HepG2 (cell line): Measurements from ENCODE around the gene MBD5. TPM values are rescaled to one million over a fixed set of nuclear protein-coding genes. Genes with fewer than 3 reads are reported as not detected.
A peak's percentile ranks its signal among the peaks of the same experiment; 100 is the strongest.

ENCODE experiments used
- ADNP ChIP-seq: sonication (generic); formaldehyde crosslinking; IDR thresholded peaks from 2 replicates; pipeline ENCODE4 v1.4.0; 2020; ENCODE audit warnings: missing genetic modification reagents
- ARID4A ChIP-seq: sonication (generic); formaldehyde crosslinking; IDR thresholded peaks from 2 replicates; pipeline ENCODE4 v1.5.0; 2020; ENCODE audit warnings: mild to moderate bottlenecking, missing genetic modification reagents, borderline replicate concordance
- CENPX ChIP-seq: sonication (generic); formaldehyde crosslinking; IDR thresholded peaks from 2 replicates; pipeline ENCODE4 v1.9.0; 2021; ENCODE audit warnings: mild to moderate bottlenecking, missing genetic modification reagents, moderate library complexity
- CERS6 ChIP-seq: sonication (generic); formaldehyde crosslinking; IDR thresholded peaks from 2 replicates; pipeline ENCODE4 v1.5.0; 2020; ENCODE audit warnings: missing genetic modification reagents
- ERF ChIP-seq: IDR thresholded peaks from 2 replicates; pipeline ENCODE4 v1.6.1; 2018; ENCODE audit warnings: missing biosample characterization, missing genetic modification reagents
- FOXK1 ChIP-seq: sonication (generic); formaldehyde crosslinking; IDR thresholded peaks from 2 replicates; pipeline ENCODE4 v1.4.0; 2020; ENCODE audit warnings: low read depth, missing genetic modification reagents, borderline replicate concordance
- HDAC6 ChIP-seq: fragments of 200-600 bp; sonication (generic); IDR thresholded peaks from 2 replicates; pipeline ENCODE4 v1.7.0; 2017; ENCODE audit warnings: mild to moderate bottlenecking, antibody characterized with exemption, low read length, low read depth
- HOXA7 ChIP-seq: sonication (generic); formaldehyde crosslinking; IDR thresholded peaks from 2 replicates; pipeline ENCODE4 v1.8.1; 2022; ENCODE audit warnings: mild to moderate bottlenecking, missing genetic modification reagents, moderate library complexity
- ISL2 ChIP-seq: sonication (generic); formaldehyde crosslinking; IDR thresholded peaks from 2 replicates; pipeline ENCODE4 v1.5.0; 2020; ENCODE audit warnings: missing genetic modification reagents
- KDM5B ChIP-seq: sonication (generic); formaldehyde crosslinking; IDR thresholded peaks from 2 replicates; pipeline ENCODE4 v1.4.0; 2020; ENCODE audit warnings: missing genetic modification reagents, mild to moderate bottlenecking, borderline replicate concordance
- PAF1 ChIP-seq: IDR thresholded peaks from 2 replicates; pipeline ENCODE4 v1.6.1; 2016; ENCODE audit warnings: missing genetic modification reagents, missing compliant biosample characterization
- PBX2 ChIP-seq: IDR thresholded peaks from 2 replicates; pipeline ENCODE4 v1.6.1; 2016; ENCODE audit warnings: control low read depth
- RXRA ChIP-seq: sonication (generic); formaldehyde crosslinking; IDR thresholded peaks from 2 replicates; pipeline ENCODE4 v1.5.1; 2020; ENCODE audit warnings: missing genetic modification reagents
- SPEN ChIP-seq: sonication (generic); formaldehyde crosslinking; IDR thresholded peaks from 2 replicates; pipeline ENCODE4 v1.5.1; 2020; ENCODE audit warnings: low read depth, mild to moderate bottlenecking, missing genetic modification reagents
- ZHX1 ChIP-seq: sonication (generic); formaldehyde crosslinking; IDR thresholded peaks from 2 replicates; pipeline ENCODE4 v1.8.1; 2022; ENCODE audit warnings: low read depth, mild to moderate bottlenecking, missing genetic modification reagents
- ZNF121 ChIP-seq: sonication (generic); formaldehyde crosslinking; IDR thresholded peaks from 2 replicates; pipeline ENCODE4 v1.5.0; 2020; ENCODE audit warnings: mild to moderate bottlenecking, missing genetic modification reagents
- ZNF274 ChIP-seq: sonication (generic); formaldehyde crosslinking; IDR thresholded peaks from 2 replicates; pipeline ENCODE4 v1.5.1; 2020; ENCODE audit warnings: mild to moderate bottlenecking, missing genetic modification reagents
- ZNF3 ChIP-seq: IDR thresholded peaks from 2 replicates; pipeline ENCODE4 v1.7.0; 2017; ENCODE audit warnings: inconsistent platforms
- ZNF335 ChIP-seq: sonication (generic); formaldehyde crosslinking; IDR thresholded peaks from 2 replicates; pipeline ENCODE4 v1.4.0; 2020; ENCODE audit warnings: missing genetic modification reagents
- ZNF350 ChIP-seq: sonication (generic); formaldehyde crosslinking; IDR thresholded peaks from 2 replicates; pipeline ENCODE4 v1.4.0; 2020; ENCODE audit warnings: mild to moderate bottlenecking, low read depth, missing genetic modification reagents, borderline replicate concordance
- polyA plus RNA-seq, 8 experiments: library from polyadenylated mRNA; depleted of rRNA in 3 of 8; stranded (reverse) in 7 of 8; unstranded in 1 of 8; fragments of >200 nt; fragmentation: Illumina TruSeq in 4 of 8; extraction: Trizol in 4 of 8; gene quantifications; 2 replicates each; pipeline versions ENCODE4 v1.2.1 to v1.2.3, GENCODE V29; 2011 to 2016; ENCODE audit warnings: low read depth in 4 of 8, missing spikeins in 1 of 8, mixed read lengths in 1 of 8; ENCODE audit not compliant: insufficient read depth in 1 of 8
- total RNA-seq, 5 experiments: library from RNA; depleted of rRNA; stranded (reverse); fragments of >200 nt; fragmentation: Illumina TruSeq; extraction: Trizol; gene quantifications; 2 replicates each; pipeline ENCODE4 v1.2.3, GENCODE V29; 2016; ENCODE audit warnings: low read depth in 1 of 5

The MBD5 gene
- total and polyA plus RNA-seq, 2 of the 13 experiments (the other 11 are each of a cell fraction or from before 2014, with no cell fraction given): 13.5 to 26.4 TPM

GRCh38 chr2:148509288-148509902 lies 488.5 kb downstream of the MBD5 start (continued):
- TF ChIP-seq PBX2 (no peak), FOXK1 (CRISPR knock-in tag) (peak; percentile 56; the same call in 1 of the 2 replicates), CERS6 (CRISPR knock-in tag) (no peak), ISL2 (CRISPR knock-in tag) (0 out of 2 replicates have a peak, but pooled peaks have one; percentile 54), ARID4A (CRISPR knock-in tag) (peak; percentile 70; the same call in 1 of the 2 replicates), ZNF3 (CRISPR knock-in tag) (0 out of 2 replicates have a peak, but pooled peaks have one; percentile 39), ADNP (no peak; the same call in 1 of the 2 replicates), HOXA7 (CRISPR knock-in tag) (no peak), KDM5B (CRISPR knock-in tag) (peak; percentile 80; the same call in 1 of the 2 replicates), PAF1 (no peak; the same call in 1 of the 2 replicates), ZNF274 (CRISPR knock-in tag) (peak; percentile 52; the same call in 1 of the 2 replicates), ZNF121 (CRISPR knock-in tag) (no peak), RXRA (CRISPR knock-in tag) (peak; percentile 80), HDAC6 (no peak), ERF (CRISPR knock-in tag) (peak; percentile 81), ZHX1 (0 out of 2 replicates have a peak, but pooled peaks have one; percentile 67), ZNF350 (CRISPR knock-in tag) (peak; percentile 93; the same call in 1 of the 2 replicates), ZNF335 (CRISPR knock-in tag) (no peak), CENPX (CRISPR knock-in tag) (no peak), SPEN (peak; percentile 32; the same call in 1 of the 2 replicates)
